Smooth muscle cell (in vitro differentiated cells): ENCODE results near the gene NUDT13. TPM values are rescaled to one million over a fixed set of nuclear protein-coding genes. Genes with fewer than 3 reads are reported as not detected.

Experiments used
- DNase-seq: peaks from one replicate; lab custom pipeline; 2025; ENCODE audit not compliant: unreplicated experiment; lab: John Stamatoyannopoulos, UW
- H2AFZ ChIP-seq: fragments of 200-600 bp; sonication (generic); 2 replicates; pipeline ENCODE4 v1.6.0; 2016; ENCODE audit warnings: antibody characterized with exemption, low read depth, mild to moderate bottlenecking
- H3F3A ChIP-seq: fragments of 200-600 bp; sonication (generic); 2 replicates; pipeline ENCODE4 v1.6.0; 2017; ENCODE audit warnings: antibody characterized with exemption, low read depth
- H3K27ac ChIP-seq: fragments of 200-600 bp; sonication (generic); 2 replicates; pipeline ENCODE4 v1.5.1; 2016; ENCODE audit warnings: low read depth, mild to moderate bottlenecking
- H3K27me3 ChIP-seq: fragments of 200-600 bp; sonication (generic); 2 replicates; pipeline ENCODE4 v1.6.1; 2016; ENCODE audit warnings: low read depth, mild to moderate bottlenecking
- H3K36me3 ChIP-seq: fragments of 200-600 bp; sonication (generic); 2 replicates; pipeline ENCODE4 v1.5.1; 2016; ENCODE audit warnings: low read depth
- H3K4me1 ChIP-seq: fragments of 200-600 bp; sonication (generic); 2 replicates; pipeline ENCODE4 v1.5.1; 2016; ENCODE audit warnings: low read depth
- H3K4me2 ChIP-seq: fragments of 200-600 bp; sonication (generic); 2 replicates; pipeline ENCODE4 v1.6.0; 2016; ENCODE audit warnings: mild to moderate bottlenecking
- H3K4me3 ChIP-seq: fragments of 200-600 bp; sonication (generic); 2 replicates; pipeline ENCODE4 v1.5.1; 2016; ENCODE audit warnings: mild to moderate bottlenecking
- H3K79me2 ChIP-seq: fragments of 200-600 bp; sonication (generic); 2 replicates; pipeline ENCODE4 v1.6.0; 2016; ENCODE audit warnings: low read depth, mild to moderate bottlenecking
- H3K9ac ChIP-seq: fragments of 200-600 bp; sonication (generic); 2 replicates; pipeline ENCODE4 v1.6.0; 2016; ENCODE audit warnings: low read depth
- H3K9me3 ChIP-seq: fragments of 200-600 bp; sonication (generic); replicated peaks from 2 replicates; pipeline ENCODE4 v1.5.1; 2016; ENCODE audit warnings: low read depth
- H4K20me1 ChIP-seq: fragments of 200-600 bp; sonication (generic); 2 replicates; pipeline ENCODE4 v1.6.0; 2016; ENCODE audit warnings: low read depth
- CTCF ChIP-seq: fragments of 200-600 bp; sonication (generic); IDR thresholded peaks from 2 replicates; pipeline ENCODE4 v1.5.1; 2017; ENCODE audit warnings: borderline replicate concordance, mild to moderate bottlenecking, antibody characterized with exemption; ENCODE audit not compliant: insufficient read depth, poor library complexity, severe bottlenecking
- WGBS: methylation state at CpG from one replicate; pipeline ENCODE4 v1.1.7; 2016; ENCODE audit warnings: low lambda C conversion rate; 5-methylcytosine and 5-hydroxymethylcytosine counted together
- polyA plus RNA-seq: library from polyadenylated mRNA; unstranded; fragments of >200 nt; fragmentation: Nextera tagmentation; extraction: Ambion mirVana; gene quantifications from 2 replicates; pipeline ENCODE4 v1.2.1, GENCODE V29; 2016
- total RNA-seq: library from RNA; depleted of rRNA; stranded (reverse); fragments of >200 nt; gene quantifications from 2 replicates; pipeline ENCODE4 v1.2.3, GENCODE V29; 2014

NUDT13 gene
- total and polyA plus RNA-seq, 2 experiments from 2014 or later, result 0.36 to 1.7 TPM

DNA sequence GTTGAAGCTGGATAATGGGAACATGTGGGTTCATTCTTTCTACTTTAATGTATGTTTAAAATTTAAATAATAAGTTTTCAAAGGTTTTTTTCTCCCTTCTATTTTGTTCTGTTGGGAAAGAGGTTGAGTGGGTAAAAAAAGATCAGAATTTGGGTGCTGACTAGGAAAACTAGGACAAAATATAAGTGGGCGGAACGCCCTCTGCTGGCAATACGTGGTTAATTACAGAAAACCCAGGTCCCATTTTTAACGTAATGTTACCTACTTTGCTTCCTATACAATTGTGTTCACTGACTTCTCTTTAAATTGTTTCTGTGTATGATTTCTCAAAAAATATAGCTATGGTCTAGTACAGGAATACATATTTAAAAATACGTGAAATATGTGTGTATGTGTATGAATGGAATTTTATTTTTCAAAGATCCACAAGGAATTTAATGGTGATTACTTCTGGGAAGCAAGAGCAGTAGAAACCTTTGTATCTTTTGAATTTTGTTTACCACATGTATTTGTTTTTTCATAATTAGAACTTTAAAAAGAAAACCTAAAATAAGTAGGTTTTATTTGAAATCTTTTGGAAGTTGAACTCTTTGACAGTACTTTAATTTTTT, 48.9 kb downstream of the NUDT13 start:
- no peak overlapping the region for H3K4me2 ChIP-seq
- H3F3A ChIP-seq, result no peaks in the 10 kb centered on the region
- H3K79me2 ChIP-seq, result peaks cover 64% of the 10 kb centered on the region
- no peaks in the 10 kb centered on the region for H3K9me3 ChIP-seq
- no peak overlapping the region for H2AFZ ChIP-seq
- H3K4me1 ChIP-seq, result no peaks in the 10 kb centered on the region
- peaks cover 40% of the 10 kb centered on the region for H4K20me1 ChIP-seq
- no peak overlapping the region for H3K4me3 ChIP-seq
- H3K36me3 ChIP-seq, result peaks cover 20% of the 10 kb centered on the region
- WGBS, result 12% methylated on average over 5 of the region's 5 CpGs
- H3K27me3 ChIP-seq, result no peaks in the 10 kb centered on the region
- H3K9ac ChIP-seq, result no peak overlapping the region
- DNase-seq, result no peak
- no peak overlapping the region for H3K27ac ChIP-seq
- peak; percentile 87 for TF ChIP-seq CTCF

- no peak overlapping the region for H3K27ac ChIP-seq
- 97% methylated on average over 1 of the region's 1 CpG for WGBS
- H3K9me3 ChIP-seq, result no peaks in the 10 kb centered on the region
- DNase-seq, result no peak
- H3F3A ChIP-seq, result peaks cover 3% of the 10 kb centered on the region
- H3K4me2 ChIP-seq, result no peak overlapping the region
- no peak overlapping the region for H3K9ac ChIP-seq
- H4K20me1 ChIP-seq, result peaks cover 48% of the 10 kb centered on the region
- H3K36me3 ChIP-seq, result peaks cover 11% of the 10 kb centered on the region
- H2AFZ ChIP-seq, result no peak overlapping the region
- TF ChIP-seq CTCF, result no peak
- H3K4me3 ChIP-seq, result no peak overlapping the region
- H3K27me3 ChIP-seq, result no peaks in the 10 kb centered on the region
- H3K79me2 ChIP-seq, result peaks cover 82% of the 10 kb centered on the region
- H3K4me1 ChIP-seq, result no peaks in the 10 kb centered on the region
Measured at GRCh38 chr10:73161079-73161478, 50.8 kb downstream of the NUDT13 start.

DNA sequence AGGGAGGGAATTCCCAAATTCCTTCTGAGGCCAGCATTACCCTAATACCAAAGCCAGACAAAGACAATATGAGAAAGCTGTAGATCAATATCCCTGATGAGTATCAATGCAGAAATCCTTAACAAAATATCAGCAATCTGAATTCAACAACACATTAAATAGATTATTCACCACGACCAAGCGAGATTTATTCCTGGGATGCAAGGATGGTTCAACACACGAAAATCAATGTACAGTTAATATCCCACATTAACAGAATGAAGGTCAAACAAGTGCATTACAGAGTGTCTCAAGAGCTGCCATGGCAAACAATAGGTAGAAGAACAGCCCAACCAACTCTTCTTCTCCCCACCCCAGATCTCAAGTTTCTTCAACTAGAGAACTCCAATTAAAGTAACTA, 51.4 kb downstream of the NUDT13 start:
- no peak for TF ChIP-seq CTCF
- Histone ChIP-seq H3K4me2 (no peak overlapping the region), H3K79me2 (peaks cover 88% of the 10 kb centered on the region), H3K27ac (no peak overlapping the region), H3K9me3 (no peaks in the 10 kb centered on the region), H3K36me3 (peaks cover 9% of the 10 kb centered on the region), H3K4me3 (no peak overlapping the region), H3K27me3 (no peaks in the 10 kb centered on the region), H2AFZ (no peak overlapping the region), H3F3A (peaks cover 3% of the 10 kb centered on the region), H4K20me1 (peaks cover 48% of the 10 kb centered on the region), H3K4me1 (no peaks in the 10 kb centered on the region), H3K9ac (no peak overlapping the region)
- WGBS, result 95% methylated on average over 3 of the region's 3 CpGs
- DNase-seq, result no peak

- no peak for DNase-seq
- 94% methylated on average over 2 of the region's 2 CpGs for WGBS
- H3K27me3 ChIP-seq, result no peaks in the 10 kb centered on the region
- H3F3A ChIP-seq, result peaks cover 3% of the 10 kb centered on the region
- H3K9me3 ChIP-seq, result no peaks in the 10 kb centered on the region
- TF ChIP-seq CTCF, result no peak
- H4K20me1 ChIP-seq, result peaks cover 48% of the 10 kb centered on the region
- H3K9ac ChIP-seq, result no peak overlapping the region
- H3K4me2 ChIP-seq, result no peak overlapping the region
- no peaks in the 10 kb centered on the region for H3K4me1 ChIP-seq
- H2AFZ ChIP-seq, result no peak overlapping the region
- H3K36me3 ChIP-seq, result peaks cover 9% of the 10 kb centered on the region
- H3K79me2 ChIP-seq, result peaks cover 88% of the 10 kb centered on the region
- peak overlapping the region; percentile 11 for H3K27ac ChIP-seq
- H3K4me3 ChIP-seq, result no peak overlapping the region
Measured at GRCh38 chr10:73163096-73163495, 52.8 kb downstream of the NUDT13 start.
